ENCODE data around the gene ADAMTS15.

Gene ADAMTS15

GRCh38 chr11:130457623-130458409 lies 9.4 kb downstream of the ADAMTS15 start:
- in situ Hi-C loops (cut with MboI; ENCODE audit: low sequenced_read_pairs) = no loop called here

- in situ Hi-C loops (cut with MboI; ENCODE audit: low sequenced_read_pairs) = no loop called here
Observed at GRCh38 chr11:130458410-130458729, 9.9 kb downstream of the ADAMTS15 start.

- in situ Hi-C loops (cut with MboI; ENCODE audit: low sequenced_read_pairs) = no loop called here
Observed at GRCh38 chr11:130459521-130459920, 11.1 kb downstream of the ADAMTS15 start.

GRCh38 chr11:130462101-130462885 lies 13.8 kb downstream of the ADAMTS15 start:
- in situ Hi-C loops (cut with MboI; ENCODE audit: low sequenced_read_pairs) = no loop called here

- in situ Hi-C loops (cut with MboI; ENCODE audit: low sequenced_read_pairs) = no loop called here
Observed at GRCh38 chr11:130462931-130463330, 14.5 kb downstream of the ADAMTS15 start.

GRCh38 chr11:130464291-130464812 lies 15.9 kb downstream of the ADAMTS15 start:
- in situ Hi-C loops (cut with MboI; ENCODE audit: low sequenced_read_pairs) = no loop called here

- in situ Hi-C loops (cut with MboI; ENCODE audit: low sequenced_read_pairs) = no loop called here
Observed at GRCh38 chr11:130465263-130465662, 16.8 kb downstream of the ADAMTS15 start.

GRCh38 chr11:130467116-130467900 lies 18.9 kb downstream of the ADAMTS15 start:
- in situ Hi-C loops (cut with MboI; ENCODE audit: low sequenced_read_pairs) = no loop called here

- in situ Hi-C loops (cut with MboI; ENCODE audit: low sequenced_read_pairs) = no loop called here
Observed at GRCh38 chr11:130469181-130469580, 20.7 kb downstream of the ADAMTS15 start.

- in situ Hi-C loops (cut with MboI; ENCODE audit: low sequenced_read_pairs) = no loop called here
Observed at GRCh38 chr11:130470832-130471706, 22.6 kb downstream of the ADAMTS15 start.

- in situ Hi-C loops (cut with MboI; ENCODE audit: low sequenced_read_pairs) = no loop called here
Observed at GRCh38 chr11:130471731-130472433, 23.4 kb downstream of the ADAMTS15 start.

- in situ Hi-C loops (cut with MboI; ENCODE audit: low sequenced_read_pairs) = no loop called here
Observed at GRCh38 chr11:130472434-130472961, 24.1 kb downstream of the ADAMTS15 start.

GRCh38 chr11:130473056-130473794 lies 24.8 kb downstream of the ADAMTS15 start:
- in situ Hi-C loops (cut with MboI; ENCODE audit: low sequenced_read_pairs) = no loop called here

GRCh38 chr11:130473795-130474377 lies 25.4 kb downstream of the ADAMTS15 start:
- in situ Hi-C loops (cut with MboI; ENCODE audit: low sequenced_read_pairs) = no loop called here

GRCh38 chr11:130474637-130475400 lies 26.4 kb downstream of the ADAMTS15 start:
- in situ Hi-C loops (cut with MboI; ENCODE audit: low sequenced_read_pairs) = no loop called here

GRCh38 chr11:130475426-130476053 lies 27.1 kb downstream of the ADAMTS15 start:
- in situ Hi-C loops (cut with MboI; ENCODE audit: low sequenced_read_pairs) = no loop called here
